ENCODE data around the gene ALG6. TPM values are rescaled to one million over a fixed set of nuclear protein-coding genes. Genes with fewer than 3 reads are reported as not detected.

The ALG6 gene
- total and polyA plus RNA-seq, 2 experiments from 2014 or later = 8.4 to 14.3 TPM

DNA sequence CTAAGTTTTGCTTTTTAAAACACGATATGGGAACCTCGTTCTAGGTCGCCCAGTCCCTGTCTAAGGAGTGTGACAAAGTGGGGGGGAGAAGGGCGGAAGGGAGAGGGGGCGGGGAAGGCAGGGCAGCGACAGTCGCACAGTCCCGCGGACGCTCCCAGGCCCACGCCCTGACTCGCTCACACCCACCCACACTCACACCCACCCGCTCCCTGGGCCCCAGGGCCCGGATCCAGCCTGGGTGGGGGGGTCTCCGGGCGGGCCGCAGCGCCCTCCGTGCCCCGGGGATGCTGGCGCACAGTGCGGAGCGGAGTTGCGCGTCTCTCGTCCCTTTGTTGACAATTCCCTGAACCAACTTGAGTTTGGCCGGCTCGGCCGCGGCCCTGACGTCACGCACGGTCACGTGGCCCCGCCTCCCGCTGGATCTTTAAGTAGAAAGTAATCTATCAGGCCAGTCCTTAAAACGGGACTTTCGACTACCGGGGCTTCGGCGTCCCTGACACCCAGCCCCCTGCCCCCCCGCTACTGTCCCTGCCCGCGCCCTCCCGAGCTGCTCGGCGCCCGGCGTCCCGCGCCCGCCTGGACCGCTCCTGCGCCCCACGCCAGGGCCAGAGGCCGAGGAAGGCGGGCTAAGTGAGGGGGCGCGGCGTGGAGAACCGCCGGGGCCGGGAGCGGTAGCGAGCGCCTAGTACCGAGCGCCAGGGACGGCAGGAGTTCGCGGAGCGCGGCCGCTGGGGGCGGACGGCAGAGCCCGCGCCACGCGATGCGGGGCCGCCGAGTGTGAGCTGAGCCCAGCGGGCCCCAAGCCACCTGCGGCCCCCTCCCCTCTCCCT lies 45.1 kb upstream of the ALG6 start, which contains the start of gene FOXD3:
Gene FOXD3, plus strand, starts transcription at position 454 of the 830 bp plus-strand sequence. CDS start 492 bp downstream, outside the sequence.
- Histone ChIP-seq H3K4me3 (peak within 1 kb of the TSS; percentile 66), H3K4me2 (ENCODE audit: unreplicated experiment) (peak within 1 kb of the TSS; percentile 48), H3K79me2 (ENCODE audit: insufficient read depth) (no peaks in the 10 kb centered on the region), H3F3A (ENCODE audit: insufficient read depth) (no peaks in the 10 kb centered on the region), H3K27ac (no peak within 1 kb of the TSS), H3K4me1 (ENCODE audit: insufficient read depth) (no peaks in the 10 kb centered on the region), H3K9ac (no peak within 1 kb of the TSS), H3K9me2 (ENCODE audit: insufficient read depth) (no peaks in the 10 kb centered on the region), H2AFZ (peak within 1 kb of the TSS; percentile 74), H3K27me3 (replicated peaks; ENCODE audit: insufficient read depth) (peaks cover 97% of the 10 kb centered on the region), H3K36me3 (ENCODE audit: low read depth) (no peaks in the 10 kb centered on the region), H3K9me3 (ENCODE audit: low read depth) (no peaks in the 10 kb centered on the region), H4K20me1 (ENCODE audit: insufficient read depth) (no peaks in the 10 kb centered on the region)
- no peak for TF ChIP-seq EZH2 (IDR thresholded peaks at IDR 0.05; ENCODE audit: insufficient read depth, poor library complexity, severe bottlenecking)
- no peak for TF ChIP-seq EZH2phosphoT487 (IDR thresholded peaks at IDR 0.05; ENCODE audit: insufficient read depth, low read depth)
- in situ Hi-C loops (cut with MboI) = no loop called here
- WGBS, 2 experiments (ENCODE audit: low coverage in 1 of 2, low lambda C conversion rate in 2 of 2, missing lambda C conversion rate in 2 of 2) = 2 to 5% methylated on average over 23 to 58 of the region's 85 CpGs
- DNase-seq = peak; percentile 71

- Histone ChIP-seq H4K20me1 (ENCODE audit: insufficient read depth) (no peaks in the 10 kb centered on the region), H3K27me3 (replicated peaks; ENCODE audit: insufficient read depth) (peaks cover 95% of the 10 kb centered on the region), H3K4me1 (ENCODE audit: insufficient read depth) (no peaks in the 10 kb centered on the region), H3K4me2 (ENCODE audit: unreplicated experiment) (no peak overlapping the region), H3K9ac (no peak overlapping the region), H3K9me2 (ENCODE audit: insufficient read depth) (no peaks in the 10 kb centered on the region), H3K4me3 (peak overlapping the region; percentile 66; the same call in 1 of the 2 replicates), H3K27ac (no peak overlapping the region), H3K79me2 (ENCODE audit: insufficient read depth) (no peaks in the 10 kb centered on the region), H2AFZ (peak overlapping the region; percentile 74), H3K9me3 (ENCODE audit: low read depth) (no peaks in the 10 kb centered on the region), H3F3A (ENCODE audit: insufficient read depth) (no peaks in the 10 kb centered on the region), H3K36me3 (ENCODE audit: low read depth) (no peaks in the 10 kb centered on the region)
- in situ Hi-C loops (cut with MboI) = no loop called here
- DNase-seq = peak; percentile 24
- TF ChIP-seq EZH2phosphoT487 (IDR thresholded peaks at IDR 0.05; ENCODE audit: insufficient read depth, low read depth) (peak; percentile 89; the same call in 1 of the 2 replicates), EZH2 (IDR thresholded peaks at IDR 0.05; ENCODE audit: insufficient read depth, poor library complexity, severe bottlenecking) (peak; percentile 97)
- 6% methylated on average over 76 to 96 of the region's 104 CpGs for WGBS, 2 experiments (ENCODE audit: low coverage in 1 of 2, low lambda C conversion rate in 2 of 2, missing lambda C conversion rate in 2 of 2)
Measured at GRCh38 chr1:63322944-63323864, 44.2 kb upstream of the ALG6 start.

DNA sequence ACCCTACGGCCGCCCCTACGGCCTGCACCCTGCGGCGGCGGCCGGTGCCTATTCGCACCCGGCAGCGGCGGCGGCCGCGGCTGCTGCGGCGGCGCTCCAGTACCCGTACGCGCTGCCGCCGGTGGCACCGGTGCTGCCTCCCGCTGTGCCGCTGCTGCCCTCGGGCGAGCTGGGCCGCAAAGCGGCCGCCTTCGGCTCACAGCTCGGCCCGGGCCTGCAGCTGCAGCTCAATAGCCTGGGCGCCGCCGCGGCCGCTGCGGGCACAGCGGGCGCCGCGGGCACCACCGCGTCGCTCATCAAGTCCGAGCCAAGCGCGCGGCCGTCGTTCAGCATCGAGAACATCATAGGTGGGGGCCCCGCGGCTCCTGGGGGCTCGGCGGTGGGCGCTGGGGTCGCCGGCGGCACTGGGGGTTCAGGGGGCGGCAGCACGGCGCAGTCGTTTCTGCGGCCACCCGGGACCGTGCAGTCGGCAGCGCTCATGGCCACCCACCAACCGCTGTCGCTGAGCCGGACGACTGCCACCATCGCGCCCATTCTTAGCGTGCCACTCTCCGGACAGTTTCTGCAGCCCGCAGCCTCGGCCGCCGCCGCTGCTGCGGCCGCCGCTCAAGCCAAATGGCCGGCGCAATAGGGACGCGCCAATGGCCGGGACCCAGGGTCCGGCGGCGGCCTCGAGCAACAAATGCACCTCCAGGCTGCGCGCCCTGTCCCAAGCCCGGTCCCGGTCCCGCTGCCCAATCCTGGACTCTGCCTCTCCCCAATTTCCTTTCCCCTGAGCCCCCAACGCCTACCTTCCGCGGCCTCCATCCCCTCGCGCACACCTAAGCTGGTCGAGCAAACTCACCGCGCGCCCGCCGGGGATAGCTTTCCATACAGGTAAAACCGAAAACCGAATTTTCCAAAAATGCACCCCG lies 43.3 kb upstream of the ALG6 start:
- in situ Hi-C loops (cut with MboI) = no loop called here
- Histone ChIP-seq H3K4me3 (no peak overlapping the region), H3K4me1 (ENCODE audit: insufficient read depth) (no peaks in the 10 kb centered on the region), H3K27ac (no peak overlapping the region), H3K4me2 (ENCODE audit: unreplicated experiment) (no peak overlapping the region), H3K36me3 (ENCODE audit: low read depth) (no peaks in the 10 kb centered on the region), H4K20me1 (ENCODE audit: insufficient read depth) (no peaks in the 10 kb centered on the region), H3K27me3 (replicated peaks; ENCODE audit: insufficient read depth) (peaks cover 95% of the 10 kb centered on the region), H3K9ac (no peak overlapping the region), H3K9me3 (ENCODE audit: low read depth) (no peaks in the 10 kb centered on the region), H3K9me2 (ENCODE audit: insufficient read depth) (no peaks in the 10 kb centered on the region), H2AFZ (no peak overlapping the region; the same call in none of the 2 replicates), H3F3A (ENCODE audit: insufficient read depth) (no peaks in the 10 kb centered on the region), H3K79me2 (ENCODE audit: insufficient read depth) (no peaks in the 10 kb centered on the region)
- DNase-seq = no peak
- 10 to 12% methylated on average over 88 to 98 of the region's 114 CpGs for WGBS, 2 experiments (ENCODE audit: low coverage in 1 of 2, low lambda C conversion rate in 2 of 2, missing lambda C conversion rate in 2 of 2)
- peak; percentile 100 for TF ChIP-seq EZH2 (IDR thresholded peaks at IDR 0.05; ENCODE audit: insufficient read depth, poor library complexity, severe bottlenecking)
- peak; percentile 48; the same call in 1 of the 2 replicates for TF ChIP-seq EZH2phosphoT487 (IDR thresholded peaks at IDR 0.05; ENCODE audit: insufficient read depth, low read depth)
